NCI-H2029 treated with DMSO at 0.1 percent for 48 hours (cell line): ENCODE data around the gene GRM7.

Source experiments
- DNase-seq: peaks from one replicate; lab custom pipeline; 2025; lab: John Stamatoyannopoulos, UW

The GRM7 gene

GRCh38 chr3:7400360-7400759 lies 539.4 kb downstream of the GRM7 start:
- no peak for DNase-seq

DNA sequence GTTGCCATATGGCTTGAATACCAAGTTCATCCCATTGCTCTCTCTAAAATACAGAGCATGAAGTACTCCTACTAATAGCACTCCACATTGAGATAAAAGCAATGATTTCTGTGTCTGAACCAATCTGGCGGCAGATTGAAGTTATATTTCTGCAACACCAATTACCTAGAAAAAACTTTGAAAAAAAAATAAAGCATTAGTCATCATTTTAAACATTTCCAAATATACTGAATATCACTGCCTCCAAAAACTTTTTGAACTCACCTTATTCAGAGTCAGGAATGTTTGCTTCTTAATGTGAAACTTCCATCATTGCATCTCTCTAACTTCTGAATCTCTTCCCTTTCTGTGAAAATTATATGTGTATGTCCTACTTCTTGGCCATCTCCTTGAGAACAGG lies 540.5 kb downstream of the GRM7 start:
- no peak for DNase-seq

GRCh38 chr3:7407107-7407506 lies 546.2 kb downstream of the GRM7 start:
- DNase-seq, result no peak

DNA sequence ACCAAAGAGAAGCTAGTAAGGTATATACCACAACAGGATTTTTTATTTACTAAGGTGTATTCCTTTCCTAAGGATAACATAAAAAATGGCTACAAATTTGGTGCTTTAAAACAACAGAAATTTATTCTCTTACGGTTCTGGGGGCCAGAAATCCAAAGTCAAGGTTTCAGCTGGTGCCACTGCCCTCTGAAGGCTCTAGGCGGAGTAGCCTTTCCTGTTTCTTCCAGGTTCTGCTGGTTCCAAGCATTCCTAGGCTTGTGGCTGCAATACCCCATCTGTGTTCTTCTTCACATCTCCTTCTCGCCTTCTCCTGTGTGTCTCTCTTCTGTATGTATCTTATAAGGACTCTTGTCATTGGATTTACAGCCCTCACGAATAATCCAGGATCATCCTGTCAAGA lies 549.9 kb downstream of the GRM7 start:
- DNase-seq, result no peak

- DNase-seq, result no peak
Observed at GRCh38 chr3:7421065-7421464, 560.1 kb downstream of the GRM7 start.

GRCh38 chr3:7423036-7423435 lies 562.1 kb downstream of the GRM7 start:
- no peak for DNase-seq

DNA sequence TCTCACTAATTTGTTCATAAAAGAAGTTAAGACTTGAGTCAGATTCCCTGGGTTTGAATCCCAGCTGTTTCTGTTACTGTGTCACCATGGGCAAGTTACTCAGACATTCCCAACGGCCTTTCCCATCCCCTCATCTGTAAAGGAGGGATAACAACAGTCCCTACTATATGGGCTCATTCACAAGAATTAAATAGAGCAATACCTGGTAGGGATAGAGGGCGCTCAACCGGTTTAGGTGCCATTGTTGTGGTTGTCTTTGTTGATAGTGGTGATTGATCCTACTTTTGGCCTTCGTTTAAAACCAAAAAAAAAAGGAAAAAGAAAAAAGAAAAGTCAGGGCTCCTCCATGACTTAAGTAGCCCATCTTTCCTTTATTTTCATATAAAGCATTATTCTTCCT lies 563.1 kb downstream of the GRM7 start:
- DNase-seq, result no peak

- no peak for DNase-seq
Observed at GRCh38 chr3:7428206-7428718, 567.3 kb downstream of the GRM7 start.

- DNase-seq, result no peak
Observed at GRCh38 chr3:7432610-7433009, 571.7 kb downstream of the GRM7 start.

GRCh38 chr3:7433073-7433472 lies 572.2 kb downstream of the GRM7 start:
- DNase-seq, result no peak

DNA sequence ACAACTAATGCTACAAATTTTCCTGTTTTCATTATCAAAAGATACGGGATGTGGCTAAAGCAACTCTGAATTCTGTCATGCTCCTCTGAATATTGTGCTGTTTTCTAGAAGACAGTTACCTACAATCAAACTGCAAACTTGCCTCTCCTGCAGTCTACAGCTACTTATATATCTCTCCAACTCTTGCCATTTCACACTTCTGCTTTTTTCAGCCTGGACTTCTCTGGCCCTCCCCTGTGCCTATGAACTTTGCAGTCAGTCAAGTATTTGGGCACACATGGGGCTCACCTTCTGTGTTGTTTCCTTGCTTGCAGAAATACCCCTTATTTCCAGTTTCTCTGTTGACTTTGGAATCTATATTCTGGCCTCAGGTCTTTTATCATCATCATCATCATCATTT lies 575.6 kb downstream of the GRM7 start:
- DNase-seq, result no peak

DNA sequence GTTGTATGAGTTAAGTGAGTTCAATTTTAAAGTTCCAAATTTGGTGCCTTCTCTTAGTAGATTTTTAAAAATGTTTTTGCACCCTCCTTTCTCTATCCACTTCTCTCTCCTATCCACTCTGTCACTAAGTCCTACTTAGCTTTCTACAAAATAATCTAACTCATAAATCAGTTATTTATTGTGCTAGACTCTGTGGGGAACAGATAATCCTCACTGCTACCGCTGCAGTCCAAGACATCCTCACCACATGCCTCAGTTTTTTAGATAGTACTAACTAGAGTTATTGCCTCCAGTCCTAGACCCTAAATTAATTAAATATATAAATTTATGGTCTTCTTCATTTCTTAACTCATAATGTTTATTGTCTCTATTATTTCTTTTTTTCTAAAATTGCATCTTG lies 576.3 kb downstream of the GRM7 start:
- DNase-seq, result no peak

- DNase-seq, result no peak
Observed at GRCh38 chr3:7439101-7439680, 578.3 kb downstream of the GRM7 start.

DNA sequence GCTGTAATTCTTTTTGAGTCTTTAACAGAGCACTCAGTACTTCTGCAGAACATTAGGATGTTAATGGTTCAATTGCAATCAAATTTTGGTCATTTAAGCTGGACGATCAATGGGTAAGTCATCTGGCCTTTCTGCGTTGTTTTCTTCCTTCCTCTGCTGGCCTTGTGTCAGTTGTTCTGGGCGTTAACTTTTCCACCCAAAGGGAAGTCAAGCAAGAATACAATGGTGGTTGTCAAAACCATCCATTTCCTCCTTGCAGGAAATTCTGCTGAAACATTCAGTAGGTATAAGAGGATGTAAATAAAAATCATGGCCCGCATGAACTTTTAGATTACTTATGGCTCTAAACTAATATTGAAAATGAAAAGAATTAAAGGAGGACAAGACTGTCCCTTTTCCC lies 584.0 kb downstream of the GRM7 start:
- DNase-seq, result no peak

DNA sequence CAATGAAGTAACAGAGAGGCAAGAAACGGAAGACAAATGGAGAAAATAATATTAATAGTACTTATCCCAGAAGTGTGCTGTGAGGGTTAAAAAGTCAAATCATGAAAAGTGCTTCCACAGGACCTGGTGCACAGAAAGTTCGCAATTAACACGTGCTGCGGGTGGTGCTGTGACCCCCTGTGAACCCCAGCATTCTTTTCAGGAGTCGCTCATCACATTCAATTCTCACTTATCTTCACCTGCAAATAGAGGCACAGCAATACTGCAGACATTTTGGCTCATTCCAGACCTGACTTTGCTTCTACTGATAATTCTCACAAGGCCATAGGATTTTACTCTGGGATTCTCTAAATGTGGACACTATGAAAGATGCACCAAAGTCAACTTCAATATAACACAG lies 584.4 kb downstream of the GRM7 start:
- DNase-seq, result no peak

- DNase-seq, result no peak
Observed at GRCh38 chr3:7447197-7447769, 586.4 kb downstream of the GRM7 start.

DNA sequence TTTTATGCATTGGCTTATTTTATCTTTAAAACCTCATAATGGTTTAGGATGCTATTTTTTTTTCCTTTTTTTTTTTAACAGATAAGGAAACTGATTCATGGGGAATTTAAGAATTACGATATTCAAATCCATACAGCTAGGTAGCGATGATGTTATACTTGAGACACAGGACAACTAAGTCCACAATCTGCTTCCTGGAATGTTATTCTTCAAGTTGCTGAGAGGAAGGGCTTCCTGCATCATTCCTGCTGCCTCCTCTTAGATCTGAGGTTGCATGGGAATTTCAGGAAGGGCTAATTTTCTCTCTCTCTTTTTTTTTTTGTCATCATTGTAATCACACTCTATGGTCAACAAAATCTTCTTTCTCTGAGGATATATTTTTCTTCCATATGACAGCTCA lies 595.5 kb downstream of the GRM7 start:
- no peak for DNase-seq

- no peak for DNase-seq
Observed at GRCh38 chr3:7461202-7461825, 600.4 kb downstream of the GRM7 start.

DNA sequence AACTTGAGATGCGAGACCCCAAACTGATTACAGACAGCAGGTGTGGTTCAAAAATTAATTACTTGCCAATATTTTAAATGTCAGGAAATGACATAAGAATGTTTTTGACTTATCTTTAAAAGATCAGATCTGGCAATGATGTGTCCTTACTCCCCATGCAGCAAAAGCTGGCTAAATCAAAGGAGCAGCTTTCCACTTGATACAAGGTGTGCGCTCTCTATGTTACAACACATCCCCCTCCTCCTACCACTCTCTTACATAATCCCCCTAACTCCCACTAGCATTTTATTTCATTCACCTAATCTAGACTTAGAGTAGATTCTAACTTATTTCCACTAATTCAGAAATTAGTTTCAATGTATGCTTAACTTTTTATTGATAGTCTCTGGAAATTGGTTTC lies 609.0 kb downstream of the GRM7 start:
- DNase-seq, result no peak

DNA sequence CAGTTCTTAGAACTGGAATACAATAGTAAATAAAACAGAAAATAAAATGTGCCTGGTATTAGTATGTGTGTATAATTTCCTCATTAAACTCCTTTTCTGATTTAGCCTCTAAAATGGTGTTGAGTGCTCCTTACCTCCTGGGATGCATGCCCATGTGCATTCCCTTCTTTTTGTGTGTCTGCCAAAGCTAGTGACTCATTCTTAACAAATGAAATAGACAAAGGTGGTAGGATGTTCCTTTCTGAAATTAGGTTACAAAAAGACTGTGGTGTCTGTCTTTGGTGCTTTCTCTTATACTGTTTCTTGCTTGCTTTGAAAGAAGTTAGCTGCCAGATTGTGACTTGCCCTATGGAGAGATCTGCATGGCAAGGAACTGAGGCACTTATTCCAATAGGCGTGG lies 623.7 kb downstream of the GRM7 start:
- no peak for DNase-seq

DNA sequence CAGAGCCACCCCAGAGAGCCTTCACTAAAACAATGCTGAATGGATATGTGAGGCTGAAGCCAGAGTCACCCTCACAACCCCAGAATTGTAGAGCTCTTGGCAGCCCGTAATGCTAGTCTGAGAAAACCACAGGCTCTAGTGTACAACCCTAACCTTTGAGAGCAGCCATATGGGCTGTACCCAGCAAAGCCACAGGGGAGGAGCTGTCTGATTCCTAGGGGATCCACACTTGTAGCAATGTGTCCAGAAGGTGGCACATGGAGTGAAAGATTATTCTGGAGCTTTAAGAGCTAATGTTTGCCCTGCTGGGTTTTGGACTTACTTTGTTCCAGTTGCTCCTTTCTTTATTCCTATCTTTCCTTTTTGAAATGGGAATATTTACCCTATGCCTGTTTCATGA lies 626.8 kb downstream of the GRM7 start:
- DNase-seq, result no peak

- no peak for DNase-seq
Observed at GRCh38 chr3:7489417-7489816, 628.5 kb downstream of the GRM7 start.

DNA sequence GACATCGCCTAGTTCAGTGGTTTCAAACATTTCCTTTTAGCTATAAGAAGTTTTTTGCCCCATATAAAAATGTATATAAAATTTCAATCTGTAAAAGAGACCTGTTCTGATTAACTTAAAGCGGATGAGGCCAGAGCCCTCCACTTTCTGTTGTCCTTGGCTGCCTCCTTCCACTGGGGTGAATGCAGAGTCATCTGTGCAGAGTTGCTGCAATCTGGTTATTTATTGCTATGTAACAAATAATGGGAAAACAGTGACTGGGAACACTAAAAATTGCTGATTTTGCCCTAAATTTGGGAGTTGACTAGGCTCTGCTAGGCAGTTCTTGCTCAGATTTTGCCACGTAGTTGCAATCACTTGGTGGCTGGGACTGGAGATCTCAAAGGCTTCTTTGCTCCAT lies 637.8 kb downstream of the GRM7 start:
- DNase-seq, result no peak

DNA sequence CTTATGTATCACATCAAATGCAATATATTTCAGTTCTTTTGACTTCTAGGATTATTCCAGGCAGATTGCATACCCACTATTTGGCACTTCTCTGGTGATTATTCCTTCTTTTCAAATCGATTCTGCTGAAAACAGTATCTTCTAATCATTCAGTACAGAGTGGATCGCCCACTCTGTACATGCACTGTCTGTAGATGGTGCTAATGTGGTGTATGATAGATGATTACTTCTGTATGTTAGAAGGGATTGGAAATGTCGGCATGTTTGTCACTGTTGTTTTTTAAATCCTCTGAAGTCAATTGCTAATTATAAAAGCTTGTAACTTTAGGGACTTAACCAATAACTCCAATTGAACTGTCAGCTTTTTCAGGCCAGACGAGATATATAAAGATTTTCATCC lies 642.5 kb downstream of the GRM7 start:
- DNase-seq, result no peak
